ENCODE measurements around the gene SDCBP2. TPM values are rescaled to one million over a fixed set of nuclear protein-coding genes. Genes with fewer than 3 reads are reported as not detected.
A peak's percentile ranks its signal among the peaks of the same experiment; 100 is the strongest.

The SDCBP2 gene
- total and polyA plus RNA-seq, 2 of the 4 experiments (the other 2 are of a cell fraction) = 0.54 to 1.3 TPM

GRCh38 chr20:1267161-1267560, 61.8 kb downstream of the SDCBP2 start:
- intact Hi-C loops (cut with micrococcal nuclease) = loop anchor here (2.0 kb wide), 1 partner anchor 40 kb away; the partner anchor contains the start of gene RAD21L1
- peaks cover 21 to 29% of the 10 kb centered on the region in 2 experiments for H3K79me1 ChIP-seq (ENCODE audit: low read depth in 1 of 2, low read length in 2 of 2)

More at GRCh38 chr20:1267161-1267560, 61.8 kb downstream of the SDCBP2 start:
- Histone ChIP-seq H4K20me1 (ENCODE audit: insufficient read depth, low read length) (no peaks in the 10 kb centered on the region), H3K4me2 (ENCODE audit: low read depth, low read length) (peak overlapping the region; percentile 49), H3K14ac (replicated peaks; ENCODE audit: low read depth, low read length) (peak overlapping the region; percentile 72; the same call in 1 of the 2 replicates), H3K4me1 (ENCODE audit: control insufficient read depth, insufficient read depth, low read length) (peaks cover 6% of the 10 kb centered on the region; the same call in 1 of the 2 replicates), H4K91ac (ENCODE audit: insufficient read depth, low read depth, low read length) (0 out of 2 replicates have a peak overlapping the region, but pooled peaks have one; percentile 35), H3K9me3 (ENCODE audit: control insufficient read depth, insufficient read depth, low read length) (no peaks in the 10 kb centered on the region), H3K56ac (ENCODE audit: extremely low read depth, insufficient read depth, low read length) (no peak overlapping the region), H2AK9ac (replicated peaks; ENCODE audit: low read depth, low read length, poor library complexity) (peak overlapping the region; percentile 85), H3K27ac (ENCODE audit: insufficient read depth, low read length) (no peak overlapping the region), H4K8ac (ENCODE audit: low read depth in 2 of 2, low read length in 2 of 2) (no peak overlapping the region), H2BK15ac (ENCODE audit: low read depth, low read length) (no peak overlapping the region), H3K4me3 (ENCODE audit: insufficient read depth, low read depth, low read length) (no peak overlapping the region; the same call in 1 of the 2 replicates), H3K4ac (ENCODE audit: low read depth, low read length) (no peak overlapping the region), H3K9ac (ENCODE audit: low read depth, low read length) (peak overlapping the region; percentile 42; the same call in 1 of the 2 replicates), H2BK5ac (ENCODE audit: low read depth, low read length, poor library complexity, severe bottlenecking) (no peak overlapping the region), H2BK20ac (ENCODE audit: low read depth, low read length) (no peak overlapping the region), H3K27me3 (ENCODE audit: control insufficient read depth, insufficient read depth, low read length) (no peaks in the 10 kb centered on the region), H3K23ac (ENCODE audit: low read depth, low read length) (no peak overlapping the region), H2AFZ (replicated peaks; ENCODE audit: low read length, poor library complexity) (peak overlapping the region; percentile 92), H2BK120ac (ENCODE audit: low read depth, low read length) (no peak overlapping the region; the same call in 1 of the 2 replicates), H3K36me3 (ENCODE audit: control insufficient read depth, insufficient read depth, low read length) (peaks cover 4% of the 10 kb centered on the region; the same call in 1 of the 2 replicates), H2AK5ac (ENCODE audit: low read depth, low read length) (peak overlapping the region; percentile 26; the same call in 1 of the 2 replicates), H3K9me1 (ENCODE audit: insufficient read depth, low read length) (peaks cover 12% of the 10 kb centered on the region; the same call in 1 of the 2 replicates), H3K18ac (ENCODE audit: low read depth, low read length) (no peak overlapping the region), H4K5ac (ENCODE audit: low read depth, low read length) (no peak overlapping the region)
- ChIA-PET CTCF (interaction anchor here (0.6 kb wide), 1 partner anchor 53 kb away, joined by 3 read pairs; no protein-coding TSS in a partner anchor), POLR2A (ENCODE audit: unreplicated experiment) (interaction anchor here (0.6 kb wide), 1 partner anchor 546 kb away, joined by 3 read pairs; no protein-coding TSS in a partner anchor)
- dilution Hi-C loops (cut with HindIII; ENCODE audit: low sequenced_read_pairs, unreplicated experiment) = no loop called here
- ATAC-seq (ENCODE audit: low read depth) (no peak), DNase-seq (no peak)
- WGBS, 2 experiments (ENCODE audit: extremely low coverage in 2 of 2, insufficient read length in 1 of 2) = 50% methylated on average over 3 of the region's 8 CpGs; no CpG with 5 or more reads in 1 of the 2 experiments
- TF ChIP-seq, protein P1, sequence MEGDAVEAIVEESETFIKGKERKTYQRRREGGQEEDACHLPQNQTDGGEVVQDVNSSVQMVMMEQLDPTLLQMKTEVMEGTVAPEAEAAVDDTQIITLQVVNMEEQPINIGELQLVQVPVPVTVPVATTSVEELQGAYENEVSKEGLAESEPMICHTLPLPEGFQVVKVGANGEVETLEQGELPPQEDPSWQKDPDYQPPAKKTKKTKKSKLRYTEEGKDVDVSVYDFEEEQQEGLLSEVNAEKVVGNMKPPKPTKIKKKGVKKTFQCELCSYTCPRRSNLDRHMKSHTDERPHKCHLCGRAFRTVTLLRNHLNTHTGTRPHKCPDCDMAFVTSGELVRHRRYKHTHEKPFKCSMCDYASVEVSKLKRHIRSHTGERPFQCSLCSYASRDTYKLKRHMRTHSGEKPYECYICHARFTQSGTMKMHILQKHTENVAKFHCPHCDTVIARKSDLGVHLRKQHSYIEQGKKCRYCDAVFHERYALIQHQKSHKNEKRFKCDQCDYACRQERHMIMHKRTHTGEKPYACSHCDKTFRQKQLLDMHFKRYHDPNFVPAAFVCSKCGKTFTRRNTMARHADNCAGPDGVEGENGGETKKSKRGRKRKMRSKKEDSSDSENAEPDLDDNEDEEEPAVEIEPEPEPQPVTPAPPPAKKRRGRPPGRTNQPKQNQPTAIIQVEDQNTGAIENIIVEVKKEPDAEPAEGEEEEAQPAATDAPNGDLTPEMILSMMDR (conservative IDR thresholded peaks at IDR 0.05; ENCODE audit: low read depth, low read length) = no peak
- TF ChIP-seq, protein P2, sequence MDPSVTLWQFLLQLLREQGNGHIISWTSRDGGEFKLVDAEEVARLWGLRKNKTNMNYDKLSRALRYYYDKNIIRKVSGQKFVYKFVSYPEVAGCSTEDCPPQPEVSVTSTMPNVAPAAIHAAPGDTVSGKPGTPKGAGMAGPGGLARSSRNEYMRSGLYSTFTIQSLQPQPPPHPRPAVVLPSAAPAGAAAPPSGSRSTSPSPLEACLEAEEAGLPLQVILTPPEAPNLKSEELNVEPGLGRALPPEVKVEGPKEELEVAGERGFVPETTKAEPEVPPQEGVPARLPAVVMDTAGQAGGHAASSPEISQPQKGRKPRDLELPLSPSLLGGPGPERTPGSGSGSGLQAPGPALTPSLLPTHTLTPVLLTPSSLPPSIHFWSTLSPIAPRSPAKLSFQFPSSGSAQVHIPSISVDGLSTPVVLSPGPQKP (IDR thresholded peaks at IDR 0.05; ENCODE audit: borderline replicate concordance, low read depth, low read length) = no peak
- TF ChIP-seq NFE2L2 (IDR thresholded peaks at IDR 0.05; ENCODE audit: low read depth, low read length) (no peak), CHD1 (IDR thresholded peaks at IDR 0.05; ENCODE audit: low read depth, low read length) (no peak), CEBPB (IDR thresholded peaks at IDR 0.05; ENCODE audit: low read depth, low read length) (no peak), MAFK (IDR thresholded peaks at IDR 0.05; ENCODE audit: low read depth, low read length) (no peak), RCOR1 (IDR thresholded peaks at IDR 0.05; ENCODE audit: insufficient replicate concordance, low read length) (no peak), POLR2A (IDR thresholded peaks at IDR 0.05; ENCODE audit: low read depth, low read length) (no peak), MAZ (IDR thresholded peaks at IDR 0.05; ENCODE audit: borderline replicate concordance, low read depth, low read length) (no peak), MXI1 (IDR thresholded peaks at IDR 0.05; ENCODE audit: borderline replicate concordance, low read depth, low read length) (no peak), BHLHE40 (IDR thresholded peaks at IDR 0.05; ENCODE audit: low read depth, low read length) (no peak), RAD21 (IDR thresholded peaks at IDR 0.05; ENCODE audit: low read length) (no peak), FOS (IDR thresholded peaks at IDR 0.05; ENCODE audit: low read depth, low read length) (no peak), SMC3 (IDR thresholded peaks at IDR 0.05; ENCODE audit: low read depth, low read length) (no peak), RFX5 (IDR thresholded peaks at IDR 0.05; ENCODE audit: low read depth, low read length) (no peak)
- TF ChIP-seq, protein P3, sequence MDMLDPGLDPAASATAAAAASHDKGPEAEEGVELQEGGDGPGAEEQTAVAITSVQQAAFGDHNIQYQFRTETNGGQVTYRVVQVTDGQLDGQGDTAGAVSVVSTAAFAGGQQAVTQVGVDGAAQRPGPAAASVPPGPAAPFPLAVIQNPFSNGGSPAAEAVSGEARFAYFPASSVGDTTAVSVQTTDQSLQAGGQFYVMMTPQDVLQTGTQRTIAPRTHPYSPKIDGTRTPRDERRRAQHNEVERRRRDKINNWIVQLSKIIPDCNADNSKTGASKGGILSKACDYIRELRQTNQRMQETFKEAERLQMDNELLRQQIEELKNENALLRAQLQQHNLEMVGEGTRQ (IDR thresholded peaks at IDR 0.05; ENCODE audit: low read depth, low read length) = no peak
- in situ Hi-C loops (cut with MboI; ENCODE audit: low sequenced_read_pairs) = no loop called here
- no TSS peak for BruUV-seq (replicated peaks)

Data from IMR-90 (cell line).